Placental pericyte (primary cell): ENCODE data around the gene SELENOW. TPM values are rescaled to one million over a fixed set of nuclear protein-coding genes. Genes with fewer than 3 reads are reported as not detected.

ENCODE experiments used
- small RNA-seq: library from RNA; depleted of rRNA; stranded (forward); fragments of <200 nt; gene quantifications from one replicate; pipeline ENCODE3, GENCODE V24; 2012; ENCODE audit warnings: low replicate concordance
- total RNA-seq: library from RNA; depleted of rRNA; stranded (reverse); fragments of >200 nt; gene quantifications from 2 replicates; pipeline ENCODE4 v1.2.3, GENCODE V29; 2012

The SELENOW gene
- total RNA-seq, result 37.4 and 111 TPM in 2 replicates

GRCh38 chr19:47778049-47778953, at the start of gene SELENOW:
TSS of gene SELENOW (plus strand) at chr19:47778703. CDS start at chr19:47778786, 83 bp downstream.

DNA sequence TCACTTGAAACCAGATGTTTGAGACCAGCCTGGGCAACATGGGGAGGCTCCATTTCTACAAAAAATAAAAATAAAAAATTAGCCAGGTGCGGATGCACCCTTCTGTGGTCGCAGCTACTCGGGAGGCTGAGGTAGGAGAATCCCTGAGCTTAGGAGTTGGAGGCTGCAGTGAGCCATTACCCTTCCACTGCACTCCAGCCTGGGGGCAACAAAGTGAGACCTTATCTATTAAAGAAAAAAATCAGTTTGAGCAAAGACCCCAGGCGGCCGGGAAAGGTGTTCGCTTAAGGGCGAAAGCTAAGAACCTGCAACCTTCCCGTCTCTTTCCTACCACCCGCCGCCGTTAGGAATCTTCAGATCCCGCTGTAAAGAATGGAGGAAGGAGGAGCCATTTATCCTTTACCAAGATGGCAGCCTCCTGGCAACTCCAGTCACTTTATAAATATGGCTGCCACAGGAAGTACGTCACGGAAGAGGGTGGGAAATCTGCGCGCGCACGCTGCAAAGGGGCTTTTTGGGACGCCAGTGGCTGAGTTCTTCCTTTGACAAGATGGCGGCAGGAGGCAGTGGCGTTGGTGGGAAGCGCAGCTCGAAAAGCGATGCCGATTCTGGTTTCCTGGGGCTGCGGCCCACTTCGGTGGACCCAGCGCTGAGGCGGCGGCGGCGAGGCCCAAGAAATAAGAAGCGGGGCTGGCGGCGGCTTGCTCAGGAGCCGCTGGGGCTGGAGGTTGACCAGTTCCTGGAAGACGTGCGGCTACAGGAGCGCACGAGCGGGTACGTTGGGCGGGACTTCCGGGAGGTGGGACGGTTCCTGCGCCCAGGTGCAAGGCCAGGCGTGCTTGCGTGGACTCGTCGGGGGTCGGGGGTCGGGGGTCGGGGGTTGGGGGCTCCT, 33.2 kb upstream of the SELENOW start, which contains the start of gene NOP53:
TSS of gene NOP53 (plus strand) at position 537 of the 892 bp plus-strand sequence. CDS start at position 551, 14 bp downstream.

DNA sequence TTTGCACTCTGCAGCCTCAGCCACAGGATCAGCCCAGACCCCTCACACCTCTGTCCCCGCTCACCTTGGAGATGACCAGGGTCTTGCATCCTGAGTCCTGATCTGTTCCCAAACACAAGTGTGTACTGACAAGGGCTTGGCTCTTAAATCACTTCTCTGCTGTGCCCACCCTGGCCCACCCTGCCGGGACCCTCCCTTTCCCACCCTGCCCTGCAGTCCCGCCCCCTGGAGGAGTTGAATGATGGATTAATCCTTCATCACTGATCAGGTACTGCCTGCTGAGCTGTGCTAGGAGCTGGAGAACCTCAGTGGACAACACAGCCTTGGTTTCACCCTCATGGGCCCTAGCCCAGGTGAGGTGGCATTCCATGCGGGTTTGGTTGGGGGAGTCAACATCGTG, 25.9 kb downstream of the SELENOW start, which contains the start of gene TPRX1:
TSS of gene TPRX1 (minus strand) at position 101 of the 400 bp plus-strand sequence. CDS start at position 89, 12 bp downstream.

GRCh38 chr19:47821460-47822020, 43.0 kb downstream of the SELENOW start, which contains the start of gene CRX:
TSS of gene CRX (plus strand) at chr19:47821937. CDS start at chr19:47834444, 12,507 bp downstream.

Small RNAs within 50 kb of the gene (small RNA-seq; reads per million reads assigned to genes)
- gene AC008745.1 (not detected), gene SNORD23 (not detected)

Other genes starting within 250 kb of the SELENOW start
- gene ZNF541, start 205.6 kb upstream of the SELENOW start, total RNA-seq, result not detected in 2 replicates
- gene BICRA, start 169.6 kb upstream of the SELENOW start, total RNA-seq, result 10.2 and 11.6 TPM in 2 replicates
- gene EHD2, start 65.3 kb upstream of the SELENOW start, total RNA-seq, result 112 and 162 TPM in 2 replicates
- 65.0 and 111 TPM in 2 replicates for gene NOP53, start 33.2 kb upstream of the SELENOW start, total RNA-seq
- gene TPRX1, start 25.8 kb downstream of the SELENOW start, total RNA-seq, result not detected in 2 replicates
- gene CRX, start 43.2 kb downstream of the SELENOW start, total RNA-seq, result not detected in 2 replicates
- not detected in 2 replicates for gene TPRX2, start 80.5 kb downstream of the SELENOW start, total RNA-seq
- gene SULT2A1, start 107.6 kb downstream of the SELENOW start, total RNA-seq, result not detected in 2 replicates
- not detected in 2 replicates for gene BSPH1, start 213.5 kb downstream of the SELENOW start, total RNA-seq
- gene ELSPBP1, start 215.9 kb downstream of the SELENOW start, total RNA-seq, result not detected in 2 replicates